Measurements from ENCODE around the gene INTS3. TPM values are rescaled to one million over a fixed set of nuclear protein-coding genes. Genes with fewer than 3 reads are reported as not detected.

INTS3 gene
- total RNA-seq (10 to 100 TPM; 58.2 to 61.1 TPM), polyA plus RNA-seq (11.9 TPM)

DNA sequence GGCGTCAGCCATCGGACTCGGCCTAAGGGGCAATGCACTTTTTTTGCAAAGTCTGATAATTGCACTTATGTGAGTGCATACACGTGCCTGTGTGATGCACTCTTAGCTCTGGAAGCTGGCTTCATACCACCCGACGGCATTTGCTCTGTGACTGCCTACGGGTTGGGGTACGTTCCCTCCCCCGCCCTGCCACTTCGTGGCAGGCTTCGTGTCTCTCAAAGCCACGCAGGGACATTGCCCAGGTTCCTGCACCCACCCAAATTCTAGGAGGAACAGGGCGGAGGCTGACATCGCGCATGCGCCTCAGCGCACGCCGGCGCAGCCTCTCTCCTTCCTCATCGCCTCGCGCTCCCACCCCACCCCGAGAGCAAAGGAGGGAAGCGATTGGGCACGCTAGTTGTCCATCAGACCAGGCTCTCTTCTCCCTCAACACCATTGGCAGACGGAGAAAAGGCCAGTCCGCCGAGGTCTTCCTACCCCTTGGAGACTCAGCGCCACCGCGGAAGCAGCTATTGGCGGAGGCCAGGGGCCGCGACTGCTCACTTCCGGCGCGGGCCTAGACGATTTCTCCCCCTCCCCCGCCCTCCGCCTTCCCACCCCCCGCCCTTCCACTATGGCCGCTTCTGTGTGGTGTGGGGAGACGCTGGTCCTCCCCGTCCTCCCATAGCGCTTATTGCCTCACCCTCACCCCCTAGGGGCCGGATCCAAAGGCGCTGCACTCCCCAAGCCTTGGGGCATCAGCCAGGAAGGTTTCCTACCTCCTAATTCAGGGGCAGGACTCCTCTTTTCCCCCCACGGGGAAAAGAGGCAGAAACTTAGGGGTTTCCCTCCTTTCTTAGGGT lies at the start of gene INTS3:
Gene INTS3 (plus strand): TSS at position 588 of the 842 bp plus-strand sequence. CDS start 585 bp downstream, outside the sequence.
- H3K27ac Mint-ChIP-seq, result peak within 1 kb of the TSS; percentile 92 to 100 (median 97)
- no peaks in the 10 kb centered on the region for H3K27me3 ChIP-seq (ENCODE audit: insufficient read depth, low read length, poor library complexity, severe bottlenecking)
- peaks cover 28 to 35% (median 31%) of the 10 kb centered on the region in 3 donors for H3K4me1 Mint-ChIP-seq
- no peaks in the 10 kb centered on the region for H3K9me3 ChIP-seq (ENCODE audit: low read length)
- peak within 1 kb of the TSS; percentile 93 for H3K27ac ChIP-seq (ENCODE audit: low read depth, low read length)
- H3K4me3 Mint-ChIP-seq, result peak within 1 kb of the TSS; percentile 83 to 95 (median 91)
- H3K27me3 Mint-ChIP-seq, result peaks cover 0 to 4% of the 10 kb centered on the region in 2 donors
- no peaks in the 10 kb centered on the region for H3K36me3 ChIP-seq (ENCODE audit: insufficient read depth, low read length)
- peaks cover 22% of the 10 kb centered on the region for H3K4me1 ChIP-seq (ENCODE audit: insufficient read depth, low read length)
- ChIA-PET POLR2A (interaction anchor here (0.5 to 1.0 kb wide), 4 partner anchors 48 to 1275 kb away, joined by 3 to 9 read pairs (median 3); partner anchors contain the start of gene CHTOP), CTCF (interaction anchor here (1.0 to 1.4 kb wide), 3 partner anchors 8 to 50 kb away, joined by 3 read pairs; no protein-coding TSS in a partner anchor)
- H3K36me3 Mint-ChIP-seq, result peaks cover 0 to 7% (median 5%) of the 10 kb centered on the region in 3 donors
- H3K9me3 Mint-ChIP-seq, result no peaks in the 10 kb centered on the region
- H3K4me3 ChIP-seq (ENCODE audit: low read length), result peak within 1 kb of the TSS; percentile 93
- peak; percentile 98 to 100 (median 99) for DNase-seq

- Mint-ChIP-seq H3K4me3 (peak within 1 kb of the TSS; percentile 82 to 92 (median 87)), H3K27me3 (peaks cover 33 to 60% of the 10 kb centered on the region in 2 donors), H3K9me3 (no peaks in the 10 kb centered on the region), H3K27ac (peak within 1 kb of the TSS in 2 of 8 donors; percentile 63 to 72), H3K36me3 (peaks cover 0 to 1% (median 0%) of the 10 kb centered on the region in 3 donors), H3K4me1 (peaks cover 20 to 26% (median 22%) of the 10 kb centered on the region in 3 donors)
- CTCF ChIA-PET, result interaction anchor here (0.8 to 1.8 kb wide), 10 partner anchors 8 to 308 kb away, joined by 3 to 9 read pairs (median 3); partner anchors contain the start of genes INTS3 and RAB13
- no peaks in the 10 kb centered on the region for H3K36me3 ChIP-seq (ENCODE audit: insufficient read depth, low read length)
- DNase-seq, result peak in 1 of 5 donors; percentile 10
- peak within 1 kb of the TSS; percentile 45 for H3K4me3 ChIP-seq (ENCODE audit: low read length)
- H3K4me1 ChIP-seq (ENCODE audit: insufficient read depth, low read length), result peaks cover 20% of the 10 kb centered on the region
- H3K9me3 ChIP-seq (ENCODE audit: low read length), result no peaks in the 10 kb centered on the region
- peaks cover 41% of the 10 kb centered on the region for H3K27me3 ChIP-seq (ENCODE audit: insufficient read depth, low read length, poor library complexity, severe bottlenecking)
- POLR2A ChIA-PET, result interaction anchor here (1.4 kb wide), 1 partner anchor 45 kb away, joined by 3 read pairs; the partner anchor contains the start of gene CHTOP
- H3K27ac ChIP-seq (ENCODE audit: low read depth, low read length), result no peak within 1 kb of the TSS
Measured at GRCh38 chr1:153678519-153679336, 49.1 kb upstream of the INTS3 start, which contains the start of gene NPR1. TSS of gene NPR1 (plus strand) at chr1:153678688. CDS start at chr1:153679109, 421 bp downstream.

DNA sequence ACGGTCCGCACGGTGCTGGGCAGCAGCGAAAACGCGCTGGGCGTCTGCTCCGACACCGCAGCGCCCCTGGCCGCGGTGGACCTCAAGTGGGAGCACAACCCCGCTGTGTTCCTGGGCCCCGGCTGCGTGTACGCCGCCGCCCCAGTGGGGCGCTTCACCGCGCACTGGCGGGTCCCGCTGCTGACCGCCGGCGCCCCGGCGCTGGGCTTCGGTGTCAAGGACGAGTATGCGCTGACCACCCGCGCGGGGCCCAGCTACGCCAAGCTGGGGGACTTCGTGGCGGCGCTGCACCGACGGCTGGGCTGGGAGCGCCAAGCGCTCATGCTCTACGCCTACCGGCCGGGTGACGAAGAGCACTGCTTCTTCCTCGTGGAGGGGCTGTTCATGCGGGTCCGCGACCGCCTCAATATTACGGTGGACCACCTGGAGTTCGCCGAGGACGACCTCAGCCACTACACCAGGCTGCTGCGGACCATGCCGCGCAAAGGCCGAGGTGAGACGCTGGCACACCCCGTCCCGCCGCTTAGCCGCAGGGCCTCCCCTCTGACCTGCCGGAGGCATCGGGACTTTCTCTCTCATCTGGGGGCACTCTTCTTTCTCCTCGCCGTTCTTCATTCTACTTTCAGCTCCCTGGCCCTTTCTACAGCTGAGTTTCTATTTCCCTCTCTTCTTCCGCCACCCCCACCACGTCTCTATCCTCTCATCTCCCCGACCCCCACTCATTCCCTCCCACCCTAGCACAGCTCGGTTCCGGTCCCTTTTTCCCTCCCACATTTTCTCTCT lies 48.3 kb upstream of the INTS3 start:
- CTCF ChIA-PET, result interaction anchor here (0.8 to 1.8 kb wide), 5 partner anchors 8 to 267 kb away, joined by 3 to 9 read pairs (median 4); partner anchors contain the start of gene ILF2
- peak overlapping the region; percentile 74 to 92 (median 81) for H3K4me3 Mint-ChIP-seq
- POLR2A ChIA-PET, result no interaction called here
- no peaks in the 10 kb centered on the region for H3K9me3 ChIP-seq (ENCODE audit: low read length)
- peak overlapping the region in 1 of 8 donors; percentile 80 for H3K27ac Mint-ChIP-seq
- H3K4me3 ChIP-seq (ENCODE audit: low read length), result peak overlapping the region; percentile 45
- H3K36me3 Mint-ChIP-seq, result peaks cover 0 to 1% (median 0%) of the 10 kb centered on the region in 3 donors
- H3K4me1 Mint-ChIP-seq, result peaks cover 20 to 26% (median 22%) of the 10 kb centered on the region in 3 donors
- peaks cover 20% of the 10 kb centered on the region for H3K4me1 ChIP-seq (ENCODE audit: insufficient read depth, low read length)
- no peak overlapping the region for H3K27ac ChIP-seq (ENCODE audit: low read depth, low read length)
- no peaks in the 10 kb centered on the region for H3K9me3 Mint-ChIP-seq
- H3K27me3 ChIP-seq (ENCODE audit: insufficient read depth, low read length, poor library complexity, severe bottlenecking), result peaks cover 41% of the 10 kb centered on the region
- no peaks in the 10 kb centered on the region for H3K36me3 ChIP-seq (ENCODE audit: insufficient read depth, low read length)
- H3K27me3 Mint-ChIP-seq, result peaks cover 37 to 65% of the 10 kb centered on the region in 2 donors
- peak in 2 of 5 donors; percentile 33 to 58 for DNase-seq

DNA sequence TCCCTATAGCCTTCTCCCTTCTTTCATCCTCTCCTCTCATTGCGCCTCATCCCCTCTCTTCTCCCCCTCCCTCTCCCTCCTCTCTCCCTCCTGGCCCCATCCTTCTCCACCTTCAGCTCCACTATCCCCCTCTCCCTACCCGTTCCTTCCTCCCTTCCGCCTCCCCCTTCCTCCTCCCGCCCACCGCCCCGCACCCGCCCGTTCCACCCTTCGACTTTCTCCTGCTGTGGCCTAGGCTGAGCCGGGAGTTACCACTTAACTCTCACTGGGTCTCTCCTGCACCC lies 47.8 kb upstream of the INTS3 start:
- POLR2A ChIA-PET, result no interaction called here
- DNase-seq, result no peak

GRCh38 chr1:153682730-153683129 lies 45.1 kb upstream of the INTS3 start:
- no peaks in the 10 kb centered on the region for H3K36me3 ChIP-seq (ENCODE audit: insufficient read depth, low read length)
- H3K9me3 Mint-ChIP-seq, result no peaks in the 10 kb centered on the region
- H3K27ac ChIP-seq (ENCODE audit: low read depth, low read length), result no peak overlapping the region
- POLR2A ChIA-PET, result no interaction called here
- H3K4me3 ChIP-seq (ENCODE audit: low read length), result no peak overlapping the region
- H3K36me3 Mint-ChIP-seq, result no peaks in the 10 kb centered on the region
- peaks cover 15% of the 10 kb centered on the region for H3K4me1 ChIP-seq (ENCODE audit: insufficient read depth, low read length)
- peaks cover 16 to 23% (median 17%) of the 10 kb centered on the region in 3 donors for H3K4me1 Mint-ChIP-seq
- peaks cover 34 to 65% of the 10 kb centered on the region in 2 donors for H3K27me3 Mint-ChIP-seq
- no peak for DNase-seq
- H3K27ac Mint-ChIP-seq, result peak overlapping the region in 1 of 8 donors; percentile 44
- peaks cover 31% of the 10 kb centered on the region for H3K27me3 ChIP-seq (ENCODE audit: insufficient read depth, low read length, poor library complexity, severe bottlenecking)
- H3K4me3 Mint-ChIP-seq, result no peak overlapping the region
- no peaks in the 10 kb centered on the region for H3K9me3 ChIP-seq (ENCODE audit: low read length)
- CTCF ChIA-PET, result no interaction called here

More for the DNA sequence above, 47.8 kb upstream of the INTS3 start:
- H3K27me3 ChIP-seq (ENCODE audit: insufficient read depth, low read length, poor library complexity, severe bottlenecking), result peaks cover 41% of the 10 kb centered on the region
- Mint-ChIP-seq H3K36me3 (peaks cover 0 to 1% (median 0%) of the 10 kb centered on the region in 3 donors), H3K27ac (no peak overlapping the region), H3K4me3 (peak overlapping the region; percentile 74 to 92 (median 81)), H3K27me3 (peaks cover 39 to 65% of the 10 kb centered on the region in 2 donors), H3K9me3 (no peaks in the 10 kb centered on the region), H3K4me1 (peaks cover 20 to 26% (median 22%) of the 10 kb centered on the region in 3 donors)
- no peak overlapping the region for H3K4me3 ChIP-seq (ENCODE audit: low read length)
- H3K4me1 ChIP-seq (ENCODE audit: insufficient read depth, low read length), result peaks cover 20% of the 10 kb centered on the region
- H3K27ac ChIP-seq (ENCODE audit: low read depth, low read length), result no peak overlapping the region
- no peaks in the 10 kb centered on the region for H3K9me3 ChIP-seq (ENCODE audit: low read length)
- H3K36me3 ChIP-seq (ENCODE audit: insufficient read depth, low read length), result no peaks in the 10 kb centered on the region
- CTCF ChIA-PET, result interaction anchor here (1.7 kb wide), 1 partner anchor 8 kb away, joined by 6 read pairs; the partner anchor contains the start of gene ILF2

DNA sequence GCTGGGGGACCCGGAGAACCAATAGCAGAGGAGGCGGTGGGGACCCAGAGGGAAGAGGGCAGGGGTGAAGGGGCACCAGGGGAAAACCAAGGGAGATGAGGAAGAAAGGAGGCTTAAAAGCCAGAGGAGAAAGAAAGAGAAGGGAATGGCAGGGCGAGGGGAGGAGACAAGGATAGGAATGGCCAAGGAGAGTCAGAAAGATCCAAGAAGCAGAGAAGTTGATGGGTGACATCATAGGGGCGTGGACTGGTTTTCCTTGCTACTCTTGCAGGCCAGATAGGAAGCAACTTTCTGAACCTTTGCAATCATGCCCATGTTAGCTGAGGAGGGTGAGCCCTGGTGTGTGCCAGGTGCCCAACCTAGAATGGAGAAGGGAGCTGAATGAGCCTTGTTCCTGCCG lies 44.0 kb upstream of the INTS3 start:
- no peaks in the 10 kb centered on the region for H3K36me3 Mint-ChIP-seq
- no peaks in the 10 kb centered on the region for H3K9me3 Mint-ChIP-seq
- peaks cover 6 to 11% (median 6%) of the 10 kb centered on the region in 3 donors for H3K4me1 Mint-ChIP-seq
- no peaks in the 10 kb centered on the region for H3K9me3 ChIP-seq (ENCODE audit: low read length)
- POLR2A ChIA-PET, result no interaction called here
- H3K27ac Mint-ChIP-seq, result no peak overlapping the region
- no peak for DNase-seq
- no peak overlapping the region for H3K27ac ChIP-seq (ENCODE audit: low read depth, low read length)
- no peaks in the 10 kb centered on the region for H3K36me3 ChIP-seq (ENCODE audit: insufficient read depth, low read length)
- H3K27me3 ChIP-seq (ENCODE audit: insufficient read depth, low read length, poor library complexity, severe bottlenecking), result peaks cover 19% of the 10 kb centered on the region
- peak overlapping the region in 1 of 7 donors; percentile 5 for H3K4me3 Mint-ChIP-seq
- H3K27me3 Mint-ChIP-seq, result peaks cover 31 to 59% of the 10 kb centered on the region in 2 donors
- CTCF ChIA-PET, result no interaction called here
- H3K4me3 ChIP-seq (ENCODE audit: low read length), result no peak overlapping the region
- peaks cover 5% of the 10 kb centered on the region for H3K4me1 ChIP-seq (ENCODE audit: insufficient read depth, low read length)

- ChIA-PET CTCF (no interaction called here), POLR2A (interaction anchor here (0.6 kb wide), 1 partner anchor 114 kb away, joined by 7 read pairs; no protein-coding TSS in a partner anchor)
- Mint-ChIP-seq H3K4me3 (peak overlapping the region in 1 of 7 donors; percentile 9), H3K9me3 (no peaks in the 10 kb centered on the region), H3K4me1 (peaks cover 2 to 6% (median 3%) of the 10 kb centered on the region in 3 donors), H3K27me3 (peaks cover 27 to 55% of the 10 kb centered on the region in 2 donors), H3K27ac (no peak overlapping the region), H3K36me3 (no peaks in the 10 kb centered on the region)
- Histone ChIP-seq H3K27ac (ENCODE audit: low read depth, low read length) (no peak overlapping the region), H3K9me3 (ENCODE audit: low read length) (no peaks in the 10 kb centered on the region), H3K4me1 (ENCODE audit: insufficient read depth, low read length) (peaks cover under 1% of the 10 kb centered on the region), H3K36me3 (ENCODE audit: insufficient read depth, low read length) (no peaks in the 10 kb centered on the region), H3K4me3 (ENCODE audit: low read length) (no peak overlapping the region), H3K27me3 (ENCODE audit: insufficient read depth, low read length, poor library complexity, severe bottlenecking) (peaks cover 11% of the 10 kb centered on the region)
- no peak for DNase-seq
Measured at GRCh38 chr1:153684892-153685291, 43.0 kb upstream of the INTS3 start.
